HG03342 (cell line): Measurements from ENCODE around the gene GNA12.

Source experiments
- ATAC-seq: cut with Tn5 transposase; IDR thresholded peaks from one replicate; pipeline ENCODE4 v1.9.1; 2021; ENCODE audit warnings: mild to moderate bottlenecking, moderate library complexity; ENCODE audit not compliant: unreplicated experiment

The GNA12 gene

DNA sequence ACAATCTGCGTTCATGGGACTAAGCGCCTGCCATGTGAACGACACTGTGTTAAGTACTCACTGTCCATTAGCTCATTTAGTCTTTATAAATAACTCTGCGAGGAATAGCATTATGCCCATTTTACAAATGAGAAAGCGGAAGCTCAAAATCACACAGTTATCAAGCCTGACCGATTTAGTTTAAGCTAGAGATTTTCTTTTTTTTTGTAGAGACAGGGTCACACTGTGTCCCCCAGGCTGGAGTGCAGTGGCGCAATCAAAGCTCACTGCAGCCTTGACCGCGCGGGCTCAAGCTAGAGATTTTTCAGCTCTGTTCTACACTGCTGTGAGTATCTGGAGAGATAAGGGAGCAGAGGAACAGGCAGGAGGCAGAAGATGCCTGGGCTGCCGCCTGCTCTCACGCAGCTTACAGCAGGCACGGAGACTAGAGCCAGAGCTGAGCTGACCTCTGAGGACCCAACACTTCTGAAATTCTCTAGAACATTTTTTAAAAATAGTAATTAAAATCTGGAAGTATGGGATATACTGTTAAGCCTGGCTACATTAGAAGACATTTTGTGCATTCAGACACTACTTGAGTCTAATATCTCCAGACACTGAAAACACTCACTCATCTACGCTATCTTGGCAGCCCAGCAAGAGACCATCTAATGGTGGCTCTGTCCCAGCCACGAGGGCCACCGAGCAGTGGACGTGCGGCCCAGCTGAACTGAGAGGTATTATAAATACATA is 38.7 kb downstream of the GNA12 start:
- no peak for ATAC-seq

DNA sequence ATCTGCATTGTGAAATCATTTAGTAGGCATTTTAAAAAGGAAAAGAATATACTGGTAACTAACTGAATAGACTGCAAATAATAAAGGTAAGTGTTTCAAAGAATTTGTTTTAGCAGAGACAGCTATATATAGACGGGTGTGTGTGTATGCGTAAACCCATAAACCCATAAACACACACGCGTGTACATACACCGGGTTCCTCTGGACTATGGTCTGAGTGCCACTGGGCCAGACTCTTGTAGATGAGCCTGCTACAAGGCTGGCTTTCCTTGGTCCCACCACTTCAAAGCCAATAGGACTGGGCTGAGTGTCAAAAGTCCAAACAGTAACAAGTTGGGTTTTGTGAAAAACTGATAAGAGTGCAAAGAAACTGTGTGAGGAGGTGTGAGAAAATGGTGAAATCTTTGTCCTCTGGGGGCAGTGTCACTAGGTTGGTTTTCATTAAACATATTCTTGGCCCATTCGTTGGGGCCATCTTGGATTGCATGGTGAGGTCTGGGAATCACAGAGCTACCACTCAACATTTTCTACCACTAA is 39.8 kb downstream of the GNA12 start:
- no peak for ATAC-seq

DNA sequence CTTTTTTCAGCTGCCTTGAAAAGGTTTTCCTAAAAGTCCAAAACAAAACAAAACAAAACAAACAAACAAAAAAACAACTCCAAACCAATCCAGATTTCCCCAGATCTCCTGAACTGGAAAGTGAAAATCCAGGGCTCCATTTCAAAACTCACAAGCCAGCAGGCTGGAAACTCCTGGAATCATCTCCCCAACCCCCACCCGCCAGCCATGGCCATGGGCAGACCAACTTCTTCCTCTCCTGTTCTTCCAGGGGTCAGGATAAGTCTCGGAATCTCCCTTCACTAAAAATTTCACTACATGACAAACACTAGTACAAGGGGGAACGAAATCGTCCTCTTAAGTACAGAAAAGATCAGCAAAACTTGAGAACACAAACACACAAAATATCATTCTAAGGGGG is 40.4 kb downstream of the GNA12 start:
- no peak for ATAC-seq

DNA sequence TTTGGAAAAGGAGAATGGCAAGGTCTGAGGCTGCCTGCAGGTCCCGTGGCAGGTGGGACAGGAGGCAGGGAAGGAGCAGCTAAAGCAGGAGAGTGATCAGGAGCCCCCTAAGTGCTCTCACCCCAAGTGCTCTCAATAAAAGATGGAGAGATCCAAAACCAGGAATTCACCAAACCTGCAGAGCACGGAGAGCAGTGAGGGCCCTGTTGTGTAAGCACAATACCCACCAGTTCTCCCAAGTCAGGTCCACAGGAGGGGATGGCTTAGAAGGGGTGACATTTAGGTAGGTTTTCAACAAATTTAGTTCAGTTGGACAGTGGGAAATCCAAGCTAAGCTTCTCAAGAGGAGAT is 40.8 kb downstream of the GNA12 start:
- ATAC-seq: no peak

DNA sequence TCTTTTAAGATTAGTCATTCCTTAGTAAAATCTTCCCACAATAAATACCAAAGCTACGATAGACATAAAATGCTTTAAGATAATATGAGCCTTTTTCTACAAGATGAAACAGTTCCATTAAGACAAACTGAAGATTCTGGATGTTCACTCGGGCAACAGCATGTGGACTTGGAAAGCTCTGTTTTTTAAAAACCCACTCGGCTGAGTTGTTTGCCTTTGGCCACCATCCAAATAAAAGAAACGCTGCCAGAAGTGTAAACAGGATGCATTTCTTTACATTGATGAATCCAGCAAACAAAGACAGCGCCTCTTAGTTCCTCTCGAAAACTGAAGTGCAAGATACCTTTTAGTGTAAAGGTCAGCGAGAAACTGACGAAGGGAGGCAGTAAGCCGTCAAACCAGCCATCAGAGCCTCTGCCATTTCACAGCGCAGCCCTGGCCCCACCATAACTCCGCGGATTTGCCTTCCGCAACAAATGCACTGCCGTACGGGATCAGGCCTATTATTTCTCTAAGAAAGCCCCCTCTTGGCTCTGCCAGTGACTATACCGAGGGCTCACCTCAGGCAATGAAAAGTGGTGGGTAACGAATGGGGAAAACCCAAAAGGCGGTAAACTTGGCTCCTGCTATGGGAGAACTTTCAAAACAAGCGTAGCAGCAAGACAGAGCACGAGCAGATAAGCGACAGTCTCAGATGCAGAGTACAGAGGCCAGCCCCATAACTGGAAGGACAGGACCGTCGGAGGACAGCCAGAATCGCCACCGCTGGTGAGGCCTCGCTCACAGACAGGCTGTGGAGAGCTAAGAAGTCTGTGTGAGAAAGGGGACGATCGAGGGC is 41.4 kb downstream of the GNA12 start:
- ATAC-seq: no peak

- ATAC-seq: no peak
These were observed 42.0 kb downstream of the GNA12 start for GRCh38 chr7:2802101-2802500.

DNA sequence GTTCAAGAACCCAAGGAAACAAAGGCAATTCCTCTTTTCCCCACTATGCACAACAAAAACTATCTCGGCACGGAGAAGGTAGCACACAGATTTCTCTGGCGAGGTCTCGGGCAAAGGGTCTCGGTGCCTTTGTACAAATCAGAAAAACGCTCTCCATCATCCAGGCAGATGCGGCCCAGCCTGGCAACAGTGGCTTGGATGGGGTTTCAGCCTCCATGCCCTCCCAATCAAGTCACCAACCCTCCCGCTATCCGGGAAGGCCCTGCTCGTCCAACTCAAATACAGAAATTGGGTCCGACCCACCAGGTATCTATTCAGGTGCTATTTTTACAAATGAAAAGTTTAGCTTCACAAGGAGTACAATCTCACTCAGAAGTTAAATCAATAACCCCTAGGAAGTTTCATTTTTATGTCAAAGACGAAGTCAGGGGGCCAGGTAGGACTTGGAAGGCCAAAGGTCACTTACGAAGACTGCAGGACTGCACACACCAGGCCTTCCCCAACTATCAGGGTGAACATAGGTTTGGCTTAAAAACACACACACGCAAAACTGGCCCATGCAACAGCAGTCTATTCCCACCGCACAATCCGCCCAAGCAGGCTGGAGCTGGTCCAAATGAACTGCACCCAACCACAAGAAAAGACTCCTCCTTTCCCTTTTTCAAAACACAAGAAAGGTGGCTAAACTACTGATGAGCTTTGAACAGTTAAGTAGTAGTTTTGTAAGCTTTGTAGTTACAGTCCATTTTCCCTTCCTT is 43.0 kb downstream of the GNA12 start:
- ATAC-seq: no peak

DNA sequence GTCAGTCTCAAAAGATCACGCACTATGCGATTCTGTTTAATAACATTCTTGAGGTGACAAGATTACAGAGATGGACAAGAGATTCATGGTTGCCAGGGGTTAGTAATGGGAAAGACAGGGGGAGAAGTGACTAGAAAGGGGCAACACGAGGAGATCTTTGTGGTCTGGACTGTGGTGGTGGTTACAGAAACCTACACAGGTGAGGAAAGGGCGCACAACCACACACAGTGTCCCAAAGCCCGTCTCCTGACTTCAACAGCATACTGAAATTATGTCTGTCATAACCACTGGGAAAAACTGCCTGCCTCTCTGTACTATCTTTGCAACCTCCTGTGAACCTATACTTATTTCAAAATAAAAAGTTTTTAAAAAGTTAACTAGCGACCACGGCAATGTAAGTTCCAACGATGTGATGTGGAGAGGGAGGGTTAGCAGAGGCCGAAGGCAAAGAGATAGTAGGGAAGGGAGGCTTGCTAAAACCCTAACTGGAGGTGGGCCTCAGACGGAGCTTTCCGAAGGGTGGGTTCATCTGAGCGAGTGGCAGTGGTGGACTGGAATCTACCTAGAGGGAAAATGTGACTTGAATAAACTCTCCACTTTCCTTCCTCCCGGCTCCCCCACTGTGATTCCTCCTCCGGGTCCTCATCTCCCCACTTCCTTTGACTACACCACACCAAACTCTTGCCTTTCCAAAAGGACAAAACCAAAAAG is 43.7 kb downstream of the GNA12 start:
- no peak for ATAC-seq

DNA sequence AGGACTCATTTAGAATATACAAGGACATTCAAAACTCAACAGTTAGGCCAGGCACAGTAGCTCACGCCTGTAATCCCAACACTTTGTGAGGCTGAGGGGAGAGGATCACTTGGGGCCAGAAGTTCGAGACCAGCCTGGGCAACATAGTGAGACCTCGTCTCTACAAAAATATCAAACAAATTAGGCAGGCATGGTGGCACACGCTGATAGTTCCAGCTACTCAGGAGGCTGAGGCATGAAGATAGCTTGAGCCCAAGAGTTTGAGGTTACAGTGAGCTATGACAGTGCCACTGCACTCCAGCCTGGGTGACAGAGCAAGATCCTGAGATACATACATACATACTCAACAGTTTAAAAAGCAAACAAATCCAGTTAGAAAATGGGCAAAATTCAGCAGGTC is 44.9 kb downstream of the GNA12 start:
- ATAC-seq: no peak

- no peak for ATAC-seq
These were observed 45.4 kb downstream of the GNA12 start for GRCh38 chr7:2798669-2799068.

- no peak for ATAC-seq
These were observed 47.5 kb downstream of the GNA12 start for GRCh38 chr7:2796358-2797352.

- ATAC-seq: no peak
These were observed 48.2 kb downstream of the GNA12 start for GRCh38 chr7:2795906-2796305.

GRCh38 chr7:2794836-2795636 is 49.1 kb downstream of the GNA12 start:
- ATAC-seq: no peak

GRCh38 chr7:2792856-2793487 is 51.1 kb downstream of the GNA12 start:
- no peak for ATAC-seq

DNA sequence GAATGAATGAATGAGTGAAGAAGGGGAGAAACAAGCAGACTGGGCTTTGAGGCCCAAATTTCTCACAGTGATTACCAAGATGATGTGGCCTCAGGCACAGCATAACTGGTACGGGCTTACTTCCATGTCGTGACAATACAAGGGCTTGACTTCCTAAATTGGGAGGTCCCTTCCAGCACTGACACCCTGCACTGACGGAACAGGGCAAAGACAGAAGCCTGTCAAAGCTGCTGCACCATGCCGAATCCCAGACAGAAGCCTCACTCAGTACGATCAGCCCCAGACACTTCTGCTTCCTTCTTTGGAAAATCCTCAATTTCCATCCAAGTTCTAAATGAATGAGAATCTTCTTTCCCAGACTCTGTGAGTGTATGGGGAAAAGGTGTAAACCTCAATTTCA is 51.9 kb downstream of the GNA12 start:
- no peak for ATAC-seq

- ATAC-seq: no peak
These were observed 52.7 kb downstream of the GNA12 start for GRCh38 chr7:2791390-2791789.

DNA sequence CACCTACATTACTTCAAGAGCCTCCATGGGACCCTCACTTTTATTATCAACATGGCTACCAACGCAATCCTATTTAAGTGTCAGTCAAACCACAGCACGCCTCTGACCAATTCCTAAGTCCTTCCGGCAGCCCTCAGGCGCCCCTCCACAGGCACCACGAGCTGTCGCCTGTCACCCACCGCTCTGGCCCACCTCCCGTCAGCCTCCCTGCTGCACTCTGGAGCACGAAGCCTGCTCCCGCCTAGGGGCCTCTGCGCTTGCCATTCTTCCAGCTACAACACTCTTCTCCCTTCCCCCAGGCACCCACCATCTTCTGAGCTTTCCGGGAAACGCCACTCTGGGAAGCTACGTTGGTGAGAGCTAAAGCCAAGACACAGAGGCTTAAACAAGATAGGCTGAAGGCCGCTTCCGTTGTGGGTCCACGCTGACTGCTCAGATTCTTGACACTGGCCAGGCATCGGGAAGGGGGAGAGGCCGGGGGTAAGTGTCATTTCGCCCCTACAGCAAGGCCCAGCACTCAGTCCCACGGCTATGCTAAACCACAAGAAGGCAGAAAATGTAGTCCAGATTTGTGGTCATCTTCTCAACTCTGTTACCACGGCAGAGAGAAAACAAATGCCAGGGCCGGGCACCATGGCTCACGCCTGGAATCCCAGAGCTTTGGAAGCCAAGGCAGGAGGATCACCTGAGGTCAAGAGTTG is 56.7 kb downstream of the GNA12 start:
- ATAC-seq: no peak

- no peak for ATAC-seq
These were observed 57.4 kb downstream of the GNA12 start for GRCh38 chr7:2786607-2787116.
